H1 (cell line): ENCODE measurements around the gene PYGB. TPM values are rescaled to one million over a fixed set of nuclear protein-coding genes. Genes with fewer than 3 reads are reported as not detected.

Experiments used
- polyA plus RNA-seq, 7 experiments: library from polyadenylated mRNA; depleted of rRNA in 3 of 7; stranded (reverse) in 5 of 7; unstranded in 2 of 7; fragments of >200 nt in 5 of 7; fragments of 200-250 nt in 2 of 7; gene quantifications; 1 replicate in 5 of 7; 2 replicates in 1 of 7; 4 replicates in 1 of 7; pipeline versions ENCODE4 v1.2.1 to v1.2.3, GENCODE V29; 2011 to 2013; ENCODE audit warnings: missing spikeins in 2 of 7, mixed read lengths in 2 of 7
- total RNA-seq: library from RNA; stranded (reverse); fragmentation: NEBNext Ultra II Directional; extraction: Animal tissue kit (Norgen Biotek cat#: 25700); gene quantifications from 2 replicates; pipeline ENCODE4 v1.2.1, GENCODE V29; 2021
- TF ChIP-seq, protein P1 (sequence below): IDR thresholded peaks from 2 replicates; pipeline ENCODE4 v1.6.1; 2011; ENCODE audit warnings: low read length, improper control_type of control experiment

Gene PYGB
- total and polyA plus RNA-seq, 2 of the 8 experiments (the other 6 are each of a cell fraction or from before 2014, with no cell fraction given), result 26.6 to 56.0 TPM

DNA sequence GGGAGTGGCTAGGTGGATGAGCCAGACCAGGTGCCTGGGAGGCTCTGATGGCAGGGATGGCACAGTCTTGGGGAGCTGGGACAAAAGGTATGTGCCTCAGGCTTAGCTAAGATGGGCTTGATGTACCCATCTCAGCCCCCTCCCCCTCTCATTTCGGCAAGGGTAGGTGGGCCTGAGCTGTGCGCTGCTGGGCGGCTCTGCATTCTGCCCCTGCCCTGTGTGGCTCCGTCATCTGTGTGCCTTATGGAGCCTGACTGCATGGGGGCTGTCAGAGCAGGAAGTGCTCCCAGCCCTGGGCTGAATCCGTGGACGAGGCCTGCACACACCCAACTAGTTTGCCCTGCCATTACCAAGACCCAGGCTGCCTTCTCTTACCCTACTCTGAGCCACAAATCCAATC is 54.7 kb downstream of the PYGB start (continued):
- TF ChIP-seq, protein P1, sequence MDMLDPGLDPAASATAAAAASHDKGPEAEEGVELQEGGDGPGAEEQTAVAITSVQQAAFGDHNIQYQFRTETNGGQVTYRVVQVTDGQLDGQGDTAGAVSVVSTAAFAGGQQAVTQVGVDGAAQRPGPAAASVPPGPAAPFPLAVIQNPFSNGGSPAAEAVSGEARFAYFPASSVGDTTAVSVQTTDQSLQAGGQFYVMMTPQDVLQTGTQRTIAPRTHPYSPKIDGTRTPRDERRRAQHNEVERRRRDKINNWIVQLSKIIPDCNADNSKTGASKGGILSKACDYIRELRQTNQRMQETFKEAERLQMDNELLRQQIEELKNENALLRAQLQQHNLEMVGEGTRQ, result no peak
- TF ChIP-seq, all 59 proteins: peak for 0
